ENCODE results near the gene SCRT2. TPM values are rescaled to one million over a fixed set of nuclear protein-coding genes. Genes with fewer than 3 reads are reported as not detected.
"Not testable (repeated sequence)": the region's sequence is repeated elsewhere in the genome, so short reads cannot be mapped to it uniquely, and the experiment has no call there.

SCRT2 gene
- polyA plus RNA-seq, 6 donors from 2014 or later: not detected

DNA sequence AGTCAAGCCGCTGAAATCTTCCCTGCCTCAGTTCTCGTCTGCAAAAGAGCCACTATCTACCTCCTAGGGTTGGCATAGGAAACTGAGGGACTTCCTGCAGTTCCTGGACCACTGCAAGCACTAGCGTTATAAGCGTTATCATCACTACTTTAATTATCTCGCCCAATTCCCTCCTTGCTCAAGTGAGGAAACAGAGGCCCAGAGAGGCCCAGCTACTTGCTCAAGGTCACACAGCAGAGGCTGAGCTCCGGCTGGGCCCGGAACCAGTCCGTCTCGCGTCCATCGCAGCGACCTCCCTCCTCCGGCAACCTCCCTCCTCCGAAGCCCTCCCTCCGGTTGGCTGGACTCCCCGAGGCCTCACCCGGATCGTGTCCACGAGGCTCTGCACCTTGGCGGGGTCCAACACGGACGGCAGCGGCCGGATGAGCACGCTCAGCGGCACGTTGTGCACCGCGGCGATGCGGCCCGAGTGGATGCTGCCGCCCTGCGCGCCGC is 22.9 kb downstream of the SCRT2 start:
- H3K36me3 Mint-ChIP-seq: peaks cover 0 to 3% of the 10 kb centered on the region in 2 donors
- DNase-seq (no peak), ATAC-seq (ENCODE audit: low read depth in 2 of 2) (no peak)
- peak overlapping the region in 7 of 8 donors; percentile 42 to 78 (median 57) for H3K4me3 Mint-ChIP-seq
- H3K27me3 Mint-ChIP-seq: peaks cover 16 to 70% (median 27%) of the 10 kb centered on the region in 3 donors
- no peaks in the 10 kb centered on the region for H3K9me3 Mint-ChIP-seq
- peaks cover 0 to 8% (median 7%) of the 10 kb centered on the region in 3 donors for H3K4me1 Mint-ChIP-seq
- H3K27ac Mint-ChIP-seq: no peak overlapping the region

DNA sequence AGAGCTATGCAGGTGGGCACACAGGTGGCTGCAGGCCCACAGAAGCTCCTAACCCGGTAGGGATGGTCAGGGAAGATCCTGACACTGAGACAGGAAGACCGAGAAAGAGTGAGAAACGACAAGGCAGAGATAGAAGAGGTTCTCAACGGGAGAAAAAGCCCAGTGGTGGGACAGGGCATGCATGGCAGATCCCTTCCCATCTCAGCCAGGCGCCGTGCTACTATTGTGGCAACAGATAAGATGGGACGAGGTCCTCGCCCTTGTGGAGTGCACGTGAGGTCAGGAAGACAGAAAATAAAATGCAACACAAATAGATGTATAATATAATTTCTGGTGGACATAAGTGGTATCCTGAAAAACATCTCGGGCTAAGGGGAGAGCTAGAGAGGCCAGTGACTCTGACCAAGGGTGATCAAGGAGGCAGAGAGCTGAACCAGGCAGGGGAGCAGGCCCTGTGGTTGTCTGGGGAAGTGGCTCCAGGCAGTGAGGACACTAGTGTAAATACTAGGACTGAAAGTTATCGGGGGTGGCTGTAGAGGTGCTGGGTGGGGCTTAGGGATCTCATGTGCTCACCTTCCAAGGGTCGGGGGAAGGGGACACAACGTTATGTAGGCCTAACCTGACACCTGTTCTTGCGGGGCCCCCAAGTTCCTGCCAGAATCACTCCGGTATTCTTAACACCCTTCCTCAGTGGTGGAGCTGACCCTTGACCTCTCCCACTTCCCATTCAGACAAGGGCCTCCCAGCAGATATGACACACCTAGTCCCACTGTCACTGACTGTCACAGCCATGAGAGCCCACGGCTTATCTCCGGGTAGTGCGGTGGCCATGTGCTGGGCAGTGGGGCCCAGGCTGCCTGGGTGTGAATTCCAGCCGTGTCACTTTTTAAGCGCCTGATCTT is 23.6 kb downstream of the SCRT2 start:
- no peak for ATAC-seq (ENCODE audit: low read depth in 2 of 2)
- H3K27ac Mint-ChIP-seq: no peak overlapping the region
- H3K4me3 Mint-ChIP-seq: peak overlapping the region; percentile 23 to 78 (median 57)
- peaks cover 13 to 63% (median 21%) of the 10 kb centered on the region in 3 donors for H3K27me3 Mint-ChIP-seq
- H3K36me3 Mint-ChIP-seq: peaks cover 0 to 3% of the 10 kb centered on the region in 2 donors
- no peaks in the 10 kb centered on the region for H3K9me3 Mint-ChIP-seq
- H3K4me1 Mint-ChIP-seq: peaks cover 0 to 8% (median 7%) of the 10 kb centered on the region in 3 donors
- DNase-seq: no peak

DNA sequence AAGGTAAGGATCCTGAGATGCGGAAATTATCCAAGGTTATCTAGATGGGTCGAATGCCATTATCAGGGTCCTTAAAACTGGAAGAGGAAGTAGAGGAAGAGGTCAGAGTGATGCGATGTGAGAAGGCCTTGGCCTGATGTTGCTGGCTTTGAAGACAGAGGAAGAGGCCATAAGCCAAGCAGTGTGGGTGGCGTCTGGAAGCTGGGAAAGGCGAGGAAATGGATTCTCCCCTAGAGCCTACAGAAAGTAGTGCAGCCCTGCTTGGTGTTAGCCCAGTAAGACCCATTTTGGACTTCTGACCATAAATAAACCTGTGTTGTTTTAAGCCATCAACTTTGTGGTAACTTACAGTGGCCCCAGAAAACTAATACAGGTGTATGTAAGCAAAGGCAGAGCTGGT is 24.6 kb downstream of the SCRT2 start:
- H3K27ac Mint-ChIP-seq: no peak overlapping the region

DNA sequence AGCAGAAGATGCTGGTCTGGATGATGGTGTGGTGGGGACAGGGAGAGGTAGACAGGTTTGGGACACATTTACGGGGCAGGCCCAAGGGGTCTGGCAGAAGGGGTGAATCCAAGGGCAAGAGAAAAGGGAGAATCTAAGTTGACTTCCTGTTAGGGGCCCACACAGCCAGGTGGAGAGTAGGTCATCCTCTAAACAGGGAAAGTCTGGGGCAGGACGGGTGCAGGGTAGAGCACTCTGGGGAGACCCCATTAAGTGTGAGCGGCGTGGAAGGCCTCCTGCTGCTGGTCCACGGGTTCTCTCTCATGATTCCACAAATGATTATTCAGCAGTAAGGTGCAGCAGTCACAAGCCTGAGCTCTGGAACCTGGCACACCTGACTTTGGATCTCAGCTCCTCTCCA is 25.3 kb downstream of the SCRT2 start:
- peaks cover 0 to 13% (median 7%) of the 10 kb centered on the region in 3 donors for H3K4me1 Mint-ChIP-seq
- peak overlapping the region in 1 of 6 donors; percentile 84 for H3K27ac Mint-ChIP-seq
- peaks cover 0 to 3% of the 10 kb centered on the region in 2 donors for H3K36me3 Mint-ChIP-seq
- no peak for ATAC-seq (ENCODE audit: low read depth in 2 of 2)
- DNase-seq: no peak
- peak overlapping the region in 3 of 8 donors; percentile 32 to 66 (median 44) for H3K4me3 Mint-ChIP-seq
- H3K27me3 Mint-ChIP-seq: peaks cover 3 to 57% (median 12%) of the 10 kb centered on the region in 3 donors
- no peaks in the 10 kb centered on the region for H3K9me3 Mint-ChIP-seq

More for the DNA sequence above, 24.6 kb downstream of the SCRT2 start:
- H3K27me3 Mint-ChIP-seq: peaks cover 10 to 58% (median 19%) of the 10 kb centered on the region in 3 donors
- H3K4me3 Mint-ChIP-seq: peak overlapping the region in 3 of 8 donors; percentile 39 to 66 (median 44)
- DNase-seq (no peak), ATAC-seq (ENCODE audit: low read depth in 2 of 2) (no peak)
- no peaks in the 10 kb centered on the region for H3K9me3 Mint-ChIP-seq
- H3K36me3 Mint-ChIP-seq: peaks cover 0 to 3% of the 10 kb centered on the region in 2 donors
- peaks cover 0 to 8% (median 7%) of the 10 kb centered on the region in 3 donors for H3K4me1 Mint-ChIP-seq

DNA sequence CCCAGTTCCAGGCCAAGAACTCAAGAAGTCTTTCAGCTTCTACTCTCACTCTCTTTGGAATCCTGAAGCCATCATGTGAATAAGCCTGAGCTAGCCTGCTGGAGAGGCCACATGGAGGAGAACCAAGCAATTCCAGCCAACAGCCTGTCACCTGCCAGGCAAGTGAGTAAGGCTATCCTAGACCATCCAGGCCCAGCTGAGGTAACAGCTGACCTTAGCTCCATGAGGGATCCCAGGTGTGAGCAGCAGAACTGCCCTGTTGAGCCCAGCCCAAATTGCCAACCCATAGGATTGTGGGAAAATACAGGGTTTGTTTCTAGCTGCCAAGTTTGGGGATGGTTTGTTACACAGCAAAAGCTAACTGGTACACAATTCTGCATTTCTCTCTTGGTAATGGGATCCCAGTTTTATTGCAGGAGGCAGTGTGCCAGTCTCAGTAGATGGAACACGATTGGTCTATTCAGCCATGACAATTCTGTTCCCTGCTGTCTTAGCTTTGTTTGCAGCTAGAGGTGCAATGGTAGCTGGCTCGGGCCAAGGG is 28.1 kb downstream of the SCRT2 start:
- Mint-ChIP-seq H3K4me1 (peaks cover 0 to 12% (median 7%) of the 10 kb centered on the region in 3 donors), H3K27ac (no peak overlapping the region), H3K27me3 (peaks cover 13 to 60% (median 20%) of the 10 kb centered on the region in 3 donors), H3K36me3 (peaks cover 0 to 3% of the 10 kb centered on the region in 2 donors), H3K4me3 (no peak overlapping the region), H3K9me3 (peaks cover 0 to 3% (median 0%) of the 10 kb centered on the region in 7 donors)
- no peak for DNase-seq
- no peak for ATAC-seq (ENCODE audit: low read depth in 2 of 2)

DNA sequence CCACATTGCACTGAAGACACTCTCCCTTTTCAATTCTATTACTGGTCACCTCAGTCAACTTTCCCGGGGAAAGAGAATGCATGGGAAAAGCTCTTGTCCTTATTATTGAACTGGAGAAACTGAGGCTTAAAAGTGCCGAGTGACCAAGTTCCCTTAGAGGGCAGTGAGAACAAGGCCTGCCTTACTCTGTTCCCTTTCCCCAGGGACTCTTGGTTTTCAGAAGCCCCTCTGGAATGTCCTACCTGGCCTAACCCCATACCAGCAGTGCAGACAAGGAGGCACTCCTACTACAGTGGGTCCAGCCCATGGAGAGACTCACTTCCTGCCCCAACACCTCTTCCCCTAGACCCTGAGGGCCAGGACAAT is 28.8 kb downstream of the SCRT2 start:
- ATAC-seq (ENCODE audit: low read depth in 2 of 2) (no peak), DNase-seq (no peak)
- Mint-ChIP-seq H3K4me1 (peaks cover 0 to 12% (median 5%) of the 10 kb centered on the region in 3 donors), H3K36me3 (peaks cover 0 to 3% of the 10 kb centered on the region in 2 donors), H3K27ac (no peak overlapping the region), H3K27me3 (peaks cover 13 to 53% (median 21%) of the 10 kb centered on the region in 3 donors), H3K9me3 (peaks cover 0 to 3% (median 0%) of the 10 kb centered on the region in 7 donors), H3K4me3 (no peak overlapping the region)

DNA sequence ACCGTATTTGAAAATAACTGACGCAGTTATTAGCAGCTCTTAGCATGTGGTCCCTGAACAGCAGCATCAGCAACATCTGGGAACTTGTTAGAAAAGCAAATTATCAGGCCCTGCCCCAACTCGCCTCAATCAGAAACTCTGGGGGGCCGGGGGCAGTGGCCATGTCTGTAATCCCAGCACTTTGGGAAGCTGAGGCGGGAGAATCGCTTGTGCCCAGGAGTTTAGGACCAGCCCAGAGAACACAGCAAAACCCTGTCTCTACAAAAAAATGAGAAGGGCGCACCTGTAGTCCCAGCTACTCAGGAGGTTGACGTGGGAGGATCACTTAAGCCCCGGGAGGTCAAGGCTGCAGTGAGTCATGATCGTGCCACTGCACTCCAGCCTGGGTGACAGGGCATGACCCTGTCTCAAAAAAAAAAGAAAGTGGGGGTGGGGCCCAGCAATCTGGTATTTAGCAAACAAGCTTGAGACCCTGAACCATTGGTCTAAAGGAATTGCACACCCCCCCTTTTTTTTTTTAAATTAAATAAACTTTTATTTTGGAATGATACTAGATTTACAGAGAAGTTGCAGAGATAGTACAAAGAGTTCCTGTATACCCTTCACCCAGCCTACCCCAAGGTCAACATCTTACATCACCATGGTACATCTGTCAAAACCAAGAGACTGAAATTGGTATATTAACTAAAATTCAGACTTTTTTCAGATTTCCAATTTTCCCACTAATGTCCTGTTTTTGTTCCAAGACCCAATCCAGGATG is 29.3 kb downstream of the SCRT2 start:
- Mint-ChIP-seq H3K27me3 (peaks cover 16 to 48% (median 21%) of the 10 kb centered on the region in 3 donors), H3K27ac (no peak overlapping the region)
- ATAC-seq (ENCODE audit: low read depth in 2 of 2): no peak

DNA sequence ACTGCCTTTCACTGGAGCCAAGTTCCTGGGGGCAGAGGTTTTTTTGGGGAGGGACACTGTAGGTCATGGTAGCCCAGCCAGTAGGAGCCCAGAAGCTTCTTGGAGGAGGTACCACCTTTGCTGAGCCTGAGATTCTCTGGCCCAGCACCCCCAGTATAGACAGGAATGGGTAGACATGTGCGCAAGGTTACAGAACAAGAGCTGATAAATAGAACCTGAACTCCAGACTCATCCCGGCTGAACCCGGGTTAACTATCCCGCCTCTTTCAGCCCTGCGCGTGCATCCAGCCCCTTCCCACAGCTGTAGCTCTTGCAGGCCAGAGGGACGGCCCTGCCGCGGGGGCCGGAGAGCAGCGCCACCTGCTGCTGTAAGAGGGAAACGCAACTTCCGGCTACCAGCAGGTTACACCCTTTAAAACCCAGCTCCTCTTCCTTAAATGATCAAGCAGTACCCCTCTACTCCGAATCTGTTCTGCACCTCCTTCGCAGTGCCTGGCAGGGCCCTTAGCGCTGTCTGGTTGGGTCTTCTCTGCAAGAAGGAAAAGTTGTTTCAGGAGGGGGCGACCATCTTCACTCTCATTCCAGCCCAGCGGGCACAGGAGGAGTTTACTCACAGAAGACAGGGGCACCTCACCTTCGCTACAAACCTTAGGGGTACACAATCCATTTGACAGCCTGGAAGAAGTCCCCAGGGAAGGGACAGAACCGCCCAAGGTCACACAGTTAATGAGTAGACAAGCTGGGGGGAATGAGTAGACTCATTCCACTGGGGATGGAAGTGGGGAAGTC is 30.1 kb downstream of the SCRT2 start:
- no peak overlapping the region for H3K4me3 Mint-ChIP-seq
- H3K27me3 Mint-ChIP-seq: peaks cover 21 to 45% (median 21%) of the 10 kb centered on the region in 3 donors
- ATAC-seq (ENCODE audit: low read depth in 2 of 2) (peak; percentile 76 to 78), DNase-seq (peak; percentile 53)
- peaks cover 0 to 18% (median 5%) of the 10 kb centered on the region in 3 donors for H3K4me1 Mint-ChIP-seq
- H3K36me3 Mint-ChIP-seq: peaks cover 0 to 3% of the 10 kb centered on the region in 2 donors
- H3K27ac Mint-ChIP-seq: peak overlapping the region in 1 of 6 donors; percentile 44
- peaks cover 0 to 3% (median 0%) of the 10 kb centered on the region in 7 donors for H3K9me3 Mint-ChIP-seq

More for the DNA sequence above, 29.3 kb downstream of the SCRT2 start:
- H3K36me3 Mint-ChIP-seq: peaks cover 0 to 3% of the 10 kb centered on the region in 2 donors
- peak overlapping the region in 1 of 8 donors; percentile 51 for H3K4me3 Mint-ChIP-seq
- H3K9me3 Mint-ChIP-seq: peaks cover 0 to 3% (median 0%) of the 10 kb centered on the region in 7 donors
- DNase-seq: no peak
- H3K4me1 Mint-ChIP-seq: peaks cover 0 to 15% (median 5%) of the 10 kb centered on the region in 3 donors

DNA sequence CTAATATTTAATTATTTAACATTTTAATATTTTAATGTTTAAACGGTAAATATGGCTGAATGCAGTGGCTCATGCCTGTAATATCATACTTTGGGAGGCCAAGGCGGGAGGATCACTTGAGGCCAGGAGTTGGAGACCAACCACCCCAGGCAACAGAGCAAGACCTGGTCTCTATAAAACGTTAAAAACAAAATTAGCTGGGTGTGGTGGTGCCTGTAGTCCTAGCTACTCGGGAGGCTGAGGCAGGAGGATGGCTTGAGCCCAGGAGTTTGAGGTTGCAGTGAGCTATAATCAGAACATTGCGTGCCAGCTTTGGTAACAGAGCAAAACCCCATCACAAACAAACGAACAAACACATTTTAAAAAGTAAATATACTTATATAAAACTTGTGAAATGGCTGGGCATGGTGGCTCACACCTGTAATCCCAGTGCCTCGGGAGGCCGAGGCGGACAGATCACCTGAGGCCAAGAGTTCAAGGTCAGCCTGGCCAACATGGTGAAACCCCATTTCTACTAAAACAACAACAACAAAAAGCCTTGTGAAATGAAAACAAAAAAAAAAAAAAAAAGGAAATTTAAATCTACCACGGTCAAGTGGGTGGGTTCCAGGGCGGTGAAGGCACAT is 30.8 kb downstream of the SCRT2 start:
- peak overlapping the region in 1 of 8 donors; percentile 44 for H3K4me3 Mint-ChIP-seq
- H3K9me3 Mint-ChIP-seq: peaks cover 0 to 3% (median 0%) of the 10 kb centered on the region in 7 donors
- ATAC-seq (ENCODE audit: low read depth in 2 of 2) (no peak), DNase-seq (no peak)
- no peak overlapping the region for H3K27ac Mint-ChIP-seq
- peaks cover 0 to 18% (median 0%) of the 10 kb centered on the region in 3 donors for H3K4me1 Mint-ChIP-seq
- peaks cover 0 to 3% of the 10 kb centered on the region in 2 donors for H3K36me3 Mint-ChIP-seq
- peaks cover 18 to 37% (median 21%) of the 10 kb centered on the region in 3 donors for H3K27me3 Mint-ChIP-seq

DNA sequence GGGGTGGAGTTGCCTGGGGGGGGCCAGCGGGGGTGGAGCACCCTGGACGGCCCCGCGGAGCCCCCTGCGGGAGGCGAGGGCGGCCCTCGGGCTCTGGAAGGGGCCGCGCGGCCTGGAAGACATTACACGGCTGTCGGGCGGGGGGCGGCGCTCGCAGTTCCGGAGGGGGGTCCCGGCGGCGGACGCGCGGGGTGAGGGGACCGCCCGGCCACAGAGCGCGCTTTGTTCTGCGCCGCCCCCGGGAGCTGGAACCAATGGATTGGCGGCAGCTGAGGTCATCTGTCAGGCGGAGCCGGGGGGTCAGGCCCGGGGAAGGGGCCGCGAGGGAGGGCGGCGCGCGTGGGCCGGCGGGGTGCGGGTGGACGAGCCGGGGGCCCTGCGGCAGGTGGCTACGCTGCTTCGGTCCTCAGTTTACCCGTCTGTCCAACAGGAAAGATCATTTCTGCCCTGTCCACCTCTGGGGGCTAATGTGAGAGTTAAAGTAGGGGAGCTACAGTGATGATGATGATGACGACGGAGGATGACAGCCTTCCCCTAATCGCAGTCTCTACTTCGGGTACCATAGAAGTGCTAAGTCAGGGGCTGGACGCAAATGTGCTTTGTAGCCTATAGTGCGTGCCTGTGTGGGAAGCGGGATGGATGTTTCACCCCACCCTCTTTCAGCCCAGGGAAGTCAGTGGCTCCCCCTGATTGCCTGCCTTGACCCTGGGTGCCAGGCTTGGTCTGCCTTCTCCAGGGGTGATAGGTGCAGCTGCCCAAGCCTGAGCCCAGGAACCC is 33.0 kb downstream of the SCRT2 start:
- H3K4me3 Mint-ChIP-seq: peak overlapping the region in 5 of 8 donors; percentile 10 to 70 (median 28)
- no peak for ATAC-seq (ENCODE audit: low read depth in 2 of 2)
- no peak overlapping the region for H3K27ac Mint-ChIP-seq
- H3K36me3 Mint-ChIP-seq: no peaks in the 10 kb centered on the region
- peaks cover 0 to 3% (median 0%) of the 10 kb centered on the region in 7 donors for H3K9me3 Mint-ChIP-seq
- DNase-seq: no peak
- H3K27me3 Mint-ChIP-seq: peaks cover 17 to 29% (median 25%) of the 10 kb centered on the region in 3 donors
- H3K4me1 Mint-ChIP-seq: peaks cover 0 to 18% (median 0%) of the 10 kb centered on the region in 3 donors

DNA sequence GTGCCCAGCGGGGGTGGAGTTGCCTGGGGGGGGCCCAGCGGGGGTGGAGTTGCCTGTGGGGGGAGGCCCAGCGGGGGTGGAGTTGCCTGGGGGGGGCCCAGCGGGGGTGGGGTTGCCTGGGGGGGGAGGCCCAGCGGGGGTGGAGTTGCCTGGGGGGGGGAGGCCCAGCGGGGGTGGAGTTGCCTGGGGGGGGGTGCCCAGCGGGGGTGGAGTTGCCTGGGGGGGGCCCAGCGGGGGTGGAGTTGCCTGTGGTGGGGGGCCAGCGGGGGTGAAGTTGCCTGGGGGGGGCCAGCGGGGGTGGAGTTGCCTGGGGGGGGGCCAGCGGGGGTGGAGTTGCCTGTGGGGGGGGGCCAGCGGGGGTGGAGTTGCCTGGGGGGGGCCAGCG is 33.6 kb downstream of the SCRT2 start:
- not testable (repeated sequence) for H3K9me3 Mint-ChIP-seq; DNase-seq; H3K36me3 Mint-ChIP-seq; ATAC-seq (ENCODE audit: low read depth in 2 of 2); H3K4me3 Mint-ChIP-seq; H3K27ac Mint-ChIP-seq
- Mint-ChIP-seq H3K4me1 (peaks cover 0 to 18% (median 0%) of the 10 kb centered on the region in 3 donors), H3K27me3 (peaks cover 17 to 33% (median 30%) of the 10 kb centered on the region in 3 donors)

Data from naive B cell (primary cell).